HG02642 (cell line): ENCODE measurements around the gene NPRL2.
A peak's percentile ranks its signal among the peaks of the same experiment; 100 is the strongest.

Experiments
- ATAC-seq: cut with Tn5 transposase; IDR thresholded peaks from one replicate; pipeline ENCODE4 v1.9.1; 2021; ENCODE audit warnings: mild to moderate bottlenecking; ENCODE audit not compliant: unreplicated experiment, poor library complexity

NPRL2 gene

DNA sequence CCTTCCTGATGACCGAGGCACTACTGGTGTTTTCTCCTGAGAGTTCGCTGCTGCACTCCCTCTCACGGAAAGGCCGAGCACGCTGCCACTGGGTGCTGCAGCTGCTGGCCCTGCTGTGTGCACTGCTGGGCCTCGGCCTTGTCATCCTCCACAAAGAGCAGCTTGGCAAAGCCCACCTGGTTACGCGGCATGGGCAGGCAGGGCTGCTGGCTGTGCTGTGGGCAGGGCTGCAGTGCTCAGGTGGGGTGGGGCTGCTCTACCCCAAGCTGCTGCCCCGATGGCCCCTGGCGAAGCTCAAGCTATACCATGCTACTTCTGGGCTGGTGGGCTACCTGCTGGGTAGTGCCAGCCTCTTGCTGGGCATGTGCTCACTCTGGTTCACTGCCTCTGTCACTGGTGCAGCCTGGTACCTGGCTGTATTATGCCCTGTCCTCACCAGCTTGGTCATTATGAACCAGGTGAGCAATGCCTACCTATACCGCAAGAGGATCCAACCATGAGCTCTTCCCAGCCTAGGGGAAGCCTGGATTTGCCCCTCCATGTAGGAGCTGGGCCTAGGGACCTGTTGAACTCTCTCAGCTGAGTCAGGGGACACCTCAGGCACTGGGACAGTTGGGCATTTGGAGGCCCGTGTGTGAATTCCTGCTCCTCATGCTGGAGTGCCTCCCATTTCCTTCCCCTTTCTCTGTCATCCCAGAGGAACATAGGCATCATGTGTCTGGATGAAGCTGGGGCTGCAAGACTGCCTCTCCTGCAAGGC lies 2.9 kb upstream of the NPRL2 start:
- ATAC-seq = no peak

DNA sequence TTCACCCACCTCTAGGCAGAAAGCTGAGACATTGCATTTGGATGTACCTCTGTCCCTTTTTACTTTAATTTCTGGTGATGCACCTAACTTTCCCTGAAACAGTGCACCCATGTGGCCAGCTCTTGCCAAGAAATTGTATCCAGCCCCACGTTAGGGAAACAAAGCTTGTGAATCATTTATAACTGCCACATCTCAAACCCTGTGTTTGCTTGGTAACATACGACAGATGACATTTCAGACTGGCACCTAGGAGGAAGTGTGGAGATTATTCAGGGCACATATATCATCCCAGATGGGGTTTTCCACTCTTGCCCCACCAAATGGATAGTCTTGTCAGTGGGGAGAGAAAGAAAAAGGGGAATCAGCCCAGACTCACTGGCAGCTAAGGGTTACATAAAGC lies 2.2 kb upstream of the NPRL2 start:
- no peak for ATAC-seq

DNA sequence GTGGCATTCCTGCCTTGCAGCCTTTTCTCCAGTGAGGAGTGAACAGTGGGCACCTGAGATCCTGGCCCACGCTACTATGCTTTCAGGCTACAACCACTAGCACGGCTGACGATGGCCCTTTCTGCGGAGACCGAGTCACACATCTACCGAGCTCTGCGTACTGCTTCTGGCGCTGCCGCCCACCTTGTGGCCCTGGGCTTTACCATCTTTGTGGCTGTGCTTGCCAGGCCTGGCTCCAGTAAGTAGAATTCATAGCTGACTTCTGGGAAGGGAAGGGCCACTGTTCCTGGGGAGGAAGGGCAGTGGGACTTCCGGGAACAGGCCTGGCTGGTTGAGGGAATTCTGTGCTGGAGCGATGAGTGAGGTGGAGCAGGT lies 735 bp upstream of the NPRL2 start:
- ATAC-seq = no peak

DNA sequence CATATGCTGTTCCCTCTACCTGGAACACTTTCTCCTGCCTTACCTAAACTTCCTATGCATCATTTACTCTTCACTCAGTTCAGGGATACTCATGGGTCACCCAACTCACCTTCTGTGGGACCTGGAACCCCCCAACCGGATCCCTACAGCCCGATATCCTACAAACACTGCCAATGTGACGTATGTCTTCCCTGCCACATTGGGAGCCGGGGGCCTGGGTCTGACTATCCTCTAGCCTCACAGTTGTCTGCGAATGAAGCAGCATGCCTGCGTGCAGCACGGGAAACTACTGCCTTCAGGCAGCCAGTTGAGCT lies 405 bp downstream of the NPRL2 start:
- ATAC-seq = no peak

GRCh38 chr3:50347187-50347813 lies 3.3 kb downstream of the NPRL2 start:
- no peak for ATAC-seq

- no peak for ATAC-seq
These were observed 4.9 kb downstream of the NPRL2 start, which contains the start of gene ZMYND10 for GRCh38 chr3:50345586-50346234. Gene ZMYND10 (minus strand): TSS chr3:50345732. CDS start chr3:50345579, 153 bp downstream.

DNA sequence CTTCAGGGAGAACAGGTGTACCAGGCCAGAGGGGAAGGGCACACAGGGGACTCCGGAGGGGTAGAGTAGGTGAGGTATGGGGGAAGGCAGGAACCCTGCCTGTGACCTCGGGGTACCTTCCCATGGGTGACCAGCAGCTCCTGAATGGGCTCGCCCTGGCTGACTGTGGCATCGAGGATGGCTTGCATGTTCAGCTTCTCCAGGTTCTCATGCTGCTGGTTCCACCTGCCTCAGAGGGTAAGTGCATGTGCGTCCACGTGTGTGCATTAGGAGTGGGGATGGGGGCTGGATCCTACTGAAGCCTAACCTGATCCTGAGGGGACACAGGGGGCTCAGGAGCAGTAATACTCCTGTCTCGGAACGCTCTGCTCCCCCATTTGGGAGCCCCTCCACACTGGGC lies 5.6 kb downstream of the NPRL2 start:
- ATAC-seq = no peak

GRCh38 chr3:50342813-50343633 lies 7.6 kb downstream of the NPRL2 start:
- no peak for ATAC-seq

GRCh38 chr3:50341996-50342650 lies 8.5 kb downstream of the NPRL2 start:
- no peak for ATAC-seq

DNA sequence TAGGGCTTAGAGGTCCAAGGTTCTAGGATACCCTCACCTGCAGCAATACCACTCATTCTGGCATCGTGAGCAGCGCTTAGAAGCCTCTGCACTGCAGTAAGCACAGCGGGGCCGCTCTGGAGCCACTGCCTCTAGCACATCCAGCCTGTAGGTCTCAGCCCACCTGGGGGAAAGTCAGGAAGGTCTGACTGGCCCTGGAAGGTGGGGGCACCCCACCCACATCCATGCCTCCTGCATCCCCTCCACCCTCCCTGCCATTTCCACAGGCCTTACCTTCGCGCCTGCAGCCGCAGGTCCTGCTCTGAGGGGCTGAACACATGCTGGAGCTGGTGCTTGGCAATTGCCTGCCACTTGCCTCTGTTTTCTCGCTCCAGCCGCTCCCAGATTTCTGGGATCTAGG lies 9.0 kb downstream of the NPRL2 start:
- no peak for ATAC-seq

- ATAC-seq = no peak
These were observed 9.9 kb downstream of the NPRL2 start, which contains the start of gene RASSF1 for GRCh38 chr3:50340448-50341329. Gene RASSF1 (minus strand): TSS chr3:50340836. CDS start chr3:50340805, 31 bp downstream.

- ATAC-seq = no peak
These were observed 10.5 kb downstream of the NPRL2 start for GRCh38 chr3:50340147-50340447.

DNA sequence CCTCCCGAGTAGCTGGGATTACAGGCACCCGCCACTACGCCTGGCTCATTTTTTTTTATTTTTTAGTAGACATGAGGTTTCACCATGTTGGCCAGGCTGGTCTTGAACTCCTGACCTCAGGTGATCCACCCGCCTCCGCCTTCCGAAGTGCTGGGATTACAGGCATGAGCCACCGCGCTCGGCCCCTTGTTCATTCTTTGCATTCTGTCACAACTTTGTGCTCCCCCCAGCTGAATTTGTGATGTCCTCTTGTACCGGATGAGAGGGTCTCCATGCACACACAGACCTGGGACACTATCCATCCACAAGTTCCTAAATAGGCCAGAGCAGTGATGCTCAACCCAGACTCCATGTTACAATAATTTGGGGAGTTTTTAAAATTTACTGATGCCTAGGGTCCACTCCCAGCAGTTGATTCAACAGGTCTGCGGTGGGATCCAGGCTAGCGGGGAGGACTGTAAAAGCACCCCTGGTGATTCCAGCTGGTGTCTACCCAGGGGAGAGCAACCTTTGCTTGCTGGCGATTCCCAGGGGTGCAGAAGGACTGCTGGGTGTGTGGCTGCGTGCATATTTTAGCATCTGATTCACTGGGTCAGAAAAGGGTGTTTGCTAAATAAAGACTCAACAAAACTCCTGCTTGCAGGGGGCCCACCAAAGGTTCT lies 11.0 kb downstream of the NPRL2 start:
- no peak for ATAC-seq

- no peak for ATAC-seq
These were observed 11.6 kb downstream of the NPRL2 start for GRCh38 chr3:50338965-50339364.

DNA sequence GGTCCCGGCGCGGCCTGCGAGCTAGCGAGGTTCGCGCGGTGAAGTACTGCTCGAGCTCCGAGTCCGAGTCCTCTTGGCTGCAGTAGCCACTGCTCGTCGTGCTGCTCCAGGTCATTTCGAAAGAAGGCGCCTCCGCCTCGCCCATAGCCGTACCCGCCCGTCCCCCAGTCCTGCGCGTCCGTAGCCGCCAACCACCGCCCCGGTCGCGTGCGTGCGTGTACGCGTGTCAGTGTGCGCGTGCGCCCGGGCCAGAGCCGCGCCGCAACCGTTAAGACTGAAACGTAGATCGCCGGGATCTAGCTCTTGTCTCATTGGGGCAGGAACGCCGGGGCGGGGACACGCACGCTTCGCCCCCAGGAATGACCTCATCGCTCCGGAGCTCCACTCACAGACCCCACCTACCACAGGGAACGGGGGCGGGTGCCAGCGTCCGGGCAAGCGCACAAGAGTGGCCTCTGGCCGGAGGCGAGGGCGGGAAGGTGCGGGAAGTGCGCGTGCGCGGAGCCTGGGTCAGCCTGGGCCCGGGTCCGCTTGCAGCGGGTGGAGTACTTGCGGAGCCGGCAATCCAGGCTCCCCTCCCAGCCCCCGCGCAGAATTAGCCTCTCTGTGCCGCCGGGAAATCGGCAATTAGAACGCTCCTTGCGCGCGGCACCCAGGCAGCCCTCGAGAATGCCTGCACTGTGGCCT lies 13.3 kb downstream of the NPRL2 start:
- ATAC-seq = peak; percentile 84

DNA sequence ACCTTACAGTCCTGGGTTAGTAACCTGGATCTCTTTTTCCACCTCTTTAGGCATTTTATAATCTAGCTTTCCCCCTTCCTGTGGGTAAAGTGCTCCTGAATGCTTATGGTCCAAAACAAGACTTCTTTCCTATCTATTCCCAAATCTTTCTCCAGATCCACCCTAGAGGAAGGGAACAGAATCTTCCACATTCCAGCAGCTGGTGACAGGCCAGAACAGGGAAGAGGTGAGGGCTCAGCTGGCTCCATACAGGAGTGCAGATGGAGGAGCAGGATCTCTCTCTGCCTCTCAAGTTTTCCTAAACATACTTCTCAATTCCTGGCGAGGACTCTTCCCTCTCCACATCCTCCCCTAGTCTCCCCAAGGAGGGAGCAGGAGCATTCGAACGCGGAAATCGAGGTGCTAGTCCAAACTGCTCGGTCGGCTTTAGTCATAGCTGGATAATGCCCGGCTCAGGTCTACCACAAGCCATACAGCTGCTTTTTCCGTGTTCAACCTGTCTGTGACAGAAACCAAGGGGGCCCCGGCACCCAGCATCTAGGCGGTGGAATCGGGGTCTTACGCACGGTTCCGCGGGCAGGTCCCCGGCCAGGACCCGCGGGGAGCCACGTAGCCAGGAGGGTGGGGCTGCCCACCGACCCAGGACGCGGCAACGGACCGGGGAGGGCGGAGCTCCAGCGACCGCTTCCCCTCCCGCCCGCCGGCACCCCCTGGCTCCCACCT lies 14.0 kb downstream of the NPRL2 start:
- peak; percentile 38 for ATAC-seq

GRCh38 chr3:50334339-50335075 lies 16.1 kb downstream of the NPRL2 start:
- no peak for ATAC-seq
